KG1 (cell line): Measurements from ENCODE around the gene PEMT.
"Not testable (repeated sequence)": the region's sequence is repeated elsewhere in the genome, so short reads cannot be mapped to it uniquely, and the experiment has no call there.

Source experiments
- DNase-seq: peaks from one replicate; lab custom pipeline; 2025; lab: John Stamatoyannopoulos, UW

The PEMT gene

DNA sequence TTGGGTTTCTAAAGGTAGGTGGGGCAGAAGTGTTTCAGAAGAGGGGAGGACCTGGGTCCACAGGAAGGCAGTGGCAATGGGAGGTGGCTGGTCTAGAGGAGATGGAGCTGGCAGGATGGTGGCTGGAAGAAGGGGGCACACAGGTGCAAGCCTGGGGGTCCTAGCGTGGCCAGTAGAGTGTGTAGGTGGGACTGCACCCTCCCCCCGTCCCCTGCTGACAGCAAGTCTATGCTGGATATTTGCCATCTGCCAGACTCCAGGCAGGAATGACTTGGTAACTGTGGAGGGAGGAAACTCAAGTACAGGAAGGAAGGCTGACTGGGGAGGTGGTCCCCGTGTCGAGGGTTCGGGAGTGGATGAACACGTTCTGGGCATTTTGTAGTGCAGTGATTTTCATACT is 106.1 kb downstream of the PEMT start:
- DNase-seq = no peak

- DNase-seq = no peak
These were observed 107.0 kb downstream of the PEMT start for GRCh38 chr17:17484451-17484899.

- DNase-seq = no peak
These were observed 109.6 kb downstream of the PEMT start for GRCh38 chr17:17481860-17482259.

- no peak for DNase-seq
These were observed 110.8 kb downstream of the PEMT start for GRCh38 chr17:17480593-17481148.

DNA sequence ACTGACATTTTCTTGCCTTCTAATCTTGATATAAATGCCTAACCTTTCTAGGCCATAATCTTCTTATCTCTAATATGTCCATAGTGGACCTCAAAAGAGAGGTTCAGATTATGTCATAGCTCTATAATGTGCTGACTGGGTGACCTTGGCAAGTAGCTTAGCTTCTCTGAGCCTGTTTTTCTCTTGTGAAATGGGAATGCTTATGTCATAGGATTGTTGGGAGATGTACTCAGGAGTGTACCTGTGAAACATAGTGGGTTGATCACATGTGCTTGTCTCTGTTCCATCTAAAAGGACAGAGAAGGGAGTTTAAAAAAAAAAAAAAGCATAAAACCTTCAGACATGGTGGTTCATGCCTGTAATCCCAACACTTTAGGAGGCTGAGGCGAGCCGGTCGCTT is 112.3 kb downstream of the PEMT start:
- no peak for DNase-seq

DNA sequence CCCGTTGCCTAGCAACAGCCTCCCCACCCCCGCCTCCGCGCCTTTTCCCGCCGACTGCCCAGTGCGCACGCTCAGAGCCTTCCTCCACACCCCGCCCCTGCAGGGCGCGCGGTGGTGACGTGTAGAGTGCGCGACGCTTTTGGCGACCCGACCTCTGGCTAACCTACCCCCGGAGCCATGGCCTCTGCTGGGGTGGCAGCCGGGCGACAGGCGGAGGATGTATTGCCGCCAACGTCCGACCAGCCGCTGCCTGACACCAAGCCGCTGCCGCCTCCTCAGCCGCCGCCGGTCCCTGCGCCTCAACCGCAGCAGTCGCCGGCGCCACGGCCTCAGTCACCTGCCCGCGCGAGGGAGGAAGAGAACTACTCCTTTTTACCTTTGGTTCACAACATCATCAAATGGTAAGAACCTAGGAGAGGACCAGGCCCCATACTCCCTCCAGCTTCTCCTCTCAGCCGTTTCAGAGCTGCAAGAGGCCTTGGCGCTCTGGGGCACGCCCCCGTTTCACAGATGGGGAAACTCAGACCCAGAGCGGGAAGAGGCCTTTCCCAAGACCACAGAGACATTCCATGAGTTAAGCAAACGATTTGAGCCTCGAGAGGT is 114.5 kb downstream of the PEMT start, which contains the start of gene MED9:
Gene MED9, plus strand, starts transcription at position 136 of the 603 bp plus-strand sequence. Its CDS starts 42 bp downstream, at position 178.
- peak; percentile 11 for DNase-seq

- DNase-seq = no peak
These were observed 117.2 kb downstream of the PEMT start for GRCh38 chr17:17474341-17474740.

DNA sequence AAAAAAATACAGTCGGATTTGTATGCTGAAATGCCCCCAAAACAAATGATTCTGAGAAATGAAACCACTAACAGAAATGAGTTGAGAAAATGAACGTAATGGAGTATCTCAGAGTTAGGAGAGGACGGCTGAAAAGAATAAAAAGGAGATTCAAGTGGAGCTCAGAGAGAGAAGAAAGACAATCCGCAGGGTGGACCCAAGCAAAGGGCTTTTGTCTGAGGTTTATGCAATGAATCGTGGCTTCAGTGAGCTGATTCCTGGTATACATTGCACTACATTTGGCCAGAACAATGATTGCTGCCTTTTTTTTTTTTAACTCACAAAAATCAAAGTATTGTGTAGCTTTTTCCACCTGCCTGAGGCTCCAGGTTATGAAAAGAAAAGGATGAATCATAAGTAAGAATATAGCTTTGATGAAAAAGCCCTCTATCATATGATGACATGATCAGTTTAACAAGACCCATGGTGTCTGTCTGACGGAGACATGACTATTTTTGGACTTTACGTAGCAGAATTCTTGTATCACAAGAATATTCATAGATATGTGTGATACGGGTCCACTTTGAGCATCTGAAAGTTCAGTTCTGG is 119.1 kb downstream of the PEMT start:
- DNase-seq = no peak

DNA sequence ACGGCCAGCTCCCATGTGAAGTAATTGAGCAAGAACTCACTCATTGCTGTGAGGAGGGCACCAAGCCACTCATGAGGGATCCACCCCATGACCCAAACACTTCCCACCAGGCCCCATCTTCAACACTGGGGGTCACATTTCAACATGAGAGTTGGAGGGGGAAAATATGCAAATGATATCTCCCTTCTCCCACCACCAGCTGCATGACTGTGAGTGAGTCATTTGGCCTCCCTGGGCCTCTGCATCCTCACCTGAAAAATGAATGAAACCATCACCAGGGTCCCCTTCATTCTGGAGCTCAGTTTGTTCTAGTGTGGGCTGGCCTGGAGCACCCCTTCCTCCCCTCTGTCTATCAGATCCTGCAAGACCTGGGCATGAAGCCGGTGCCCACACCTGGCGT is 121.5 kb downstream of the PEMT start:
- no peak for DNase-seq

DNA sequence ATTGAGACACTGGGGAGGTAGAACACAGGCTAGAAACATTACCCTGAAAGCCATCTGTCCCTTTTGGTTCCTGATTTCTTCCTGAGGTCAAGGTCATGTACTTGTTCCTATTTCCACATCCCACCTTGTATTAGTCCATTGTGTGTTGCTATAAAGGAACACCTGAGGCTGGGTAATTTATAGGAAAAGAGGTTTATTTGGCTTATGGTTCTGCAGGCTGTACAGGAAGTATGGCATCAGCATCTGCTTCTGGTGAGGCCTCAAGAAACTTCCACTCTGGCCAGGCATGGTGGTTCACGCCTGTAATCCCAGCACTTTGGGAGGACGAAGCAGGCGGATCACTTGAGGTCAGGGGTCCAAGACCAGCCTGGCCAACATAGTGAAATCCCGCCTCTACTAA is 122.2 kb downstream of the PEMT start:
- no peak for DNase-seq

DNA sequence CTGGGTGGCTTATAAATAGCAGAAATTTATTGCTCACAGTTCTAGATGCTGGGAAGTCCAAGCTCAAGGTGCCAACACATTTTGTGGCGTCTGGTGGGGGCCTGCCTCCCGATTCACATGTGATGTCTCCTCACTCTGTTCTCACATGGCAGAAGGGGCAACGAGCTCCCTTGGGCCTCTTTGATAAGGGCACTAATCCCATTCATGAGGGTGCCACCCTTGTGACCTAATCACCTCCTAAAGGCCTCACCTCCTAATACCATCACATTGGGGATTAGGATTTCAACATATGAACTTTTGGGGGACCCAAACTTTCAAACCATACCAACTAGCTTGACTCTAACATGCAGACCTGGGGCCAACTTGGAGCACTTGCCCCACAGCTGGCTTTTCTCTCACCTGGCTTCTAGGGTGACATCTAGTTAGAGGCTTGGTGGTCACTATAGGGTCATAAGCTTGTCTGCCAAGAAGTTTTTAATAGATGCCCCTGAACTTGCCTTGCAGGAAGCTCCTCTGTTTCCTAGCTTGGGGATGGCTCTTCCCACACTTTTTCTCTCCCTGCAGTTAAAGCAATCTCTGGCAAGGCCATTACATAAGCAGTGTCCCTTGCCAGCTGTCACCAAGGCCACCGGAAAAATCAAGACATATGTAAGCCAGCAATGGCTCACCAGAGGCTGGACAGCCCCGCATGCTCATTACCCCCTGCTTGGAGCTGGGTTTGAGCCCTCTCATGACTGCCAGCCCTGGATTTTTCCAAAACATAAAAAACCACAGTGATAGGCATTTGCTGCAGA is 123.1 kb downstream of the PEMT start:
- DNase-seq = no peak

DNA sequence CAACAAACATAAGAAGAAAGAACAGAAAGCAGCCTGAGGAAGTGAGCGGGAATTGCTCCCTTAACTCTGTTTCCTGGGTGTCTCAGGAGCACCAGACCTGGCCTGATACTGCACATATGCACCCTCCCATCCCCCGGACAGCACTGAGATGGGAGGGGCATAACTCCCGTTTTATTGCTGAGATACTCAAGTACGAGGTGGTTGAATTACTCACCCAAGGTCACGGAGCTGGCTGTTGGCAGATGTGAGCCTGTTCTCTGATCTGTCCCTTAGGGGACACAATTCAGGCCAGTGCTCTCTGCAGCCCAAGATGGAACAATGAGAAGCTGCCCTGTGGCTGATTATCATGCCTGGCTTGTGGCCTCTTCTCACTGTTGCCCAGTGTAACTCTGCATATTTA is 123.8 kb downstream of the PEMT start:
- no peak for DNase-seq

- DNase-seq = no peak
These were observed 124.5 kb downstream of the PEMT start for GRCh38 chr17:17467016-17467415.

- no peak for DNase-seq
These were observed 125.0 kb downstream of the PEMT start for GRCh38 chr17:17466511-17466910.

GRCh38 chr17:17465878-17466277 is 125.6 kb downstream of the PEMT start:
- not testable (repeated sequence) for DNase-seq

DNA sequence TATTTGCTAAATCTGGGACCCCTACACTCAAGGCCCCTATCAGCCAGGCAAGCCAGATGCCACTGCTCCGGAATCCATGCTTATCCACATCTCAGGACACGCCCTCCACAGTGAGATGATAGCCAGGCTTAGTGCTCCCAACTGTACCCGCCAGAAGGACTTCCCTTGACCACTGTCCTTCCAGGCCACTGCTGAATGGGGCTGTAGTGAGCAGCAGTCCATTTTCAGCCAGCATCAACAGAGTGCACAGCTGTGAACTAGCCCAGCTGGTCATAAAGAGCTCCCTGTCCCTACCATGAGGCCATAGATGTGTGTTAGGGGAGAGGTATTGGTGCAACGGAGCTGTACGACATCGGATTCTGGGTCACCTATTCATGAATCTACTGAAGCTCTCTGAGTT is 127.7 kb downstream of the PEMT start:
- no peak for DNase-seq

DNA sequence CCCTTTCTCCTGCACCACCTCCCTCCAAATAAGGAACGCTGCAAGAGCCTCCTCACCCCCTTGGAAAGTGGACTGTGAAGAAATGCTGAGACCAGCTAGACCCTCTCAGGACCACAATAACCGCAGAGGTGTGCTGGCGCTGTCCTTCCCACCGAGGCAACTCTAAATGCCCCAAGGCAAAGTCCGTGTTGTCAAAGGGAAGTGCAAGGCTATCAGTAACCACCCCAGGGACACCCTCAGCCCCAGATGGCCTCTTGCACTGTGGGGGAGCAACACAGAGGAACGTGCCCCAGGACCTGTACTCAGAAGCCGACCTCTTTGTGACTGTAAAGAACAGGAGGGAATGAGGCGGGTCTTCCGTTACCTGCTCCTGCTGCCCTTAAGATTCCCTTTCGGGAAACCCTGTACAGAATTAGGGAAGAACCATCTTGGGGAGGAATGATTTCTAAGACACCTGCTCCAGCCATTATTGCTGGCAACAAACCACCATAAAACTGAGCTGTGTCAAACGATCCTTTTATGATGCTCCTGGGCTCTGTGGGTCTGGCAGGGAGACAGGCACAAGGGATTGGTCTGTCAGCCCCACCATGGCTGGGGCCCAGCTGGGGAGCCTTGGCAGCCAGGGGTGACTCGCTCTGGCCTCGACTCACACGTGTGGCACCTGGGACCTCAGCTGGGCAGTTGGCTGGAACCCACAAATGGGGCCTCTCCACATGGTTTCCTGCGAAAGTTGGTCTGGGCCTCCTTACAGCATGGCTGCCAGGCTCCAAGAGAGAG is 129.3 kb downstream of the PEMT start:
- DNase-seq = no peak

DNA sequence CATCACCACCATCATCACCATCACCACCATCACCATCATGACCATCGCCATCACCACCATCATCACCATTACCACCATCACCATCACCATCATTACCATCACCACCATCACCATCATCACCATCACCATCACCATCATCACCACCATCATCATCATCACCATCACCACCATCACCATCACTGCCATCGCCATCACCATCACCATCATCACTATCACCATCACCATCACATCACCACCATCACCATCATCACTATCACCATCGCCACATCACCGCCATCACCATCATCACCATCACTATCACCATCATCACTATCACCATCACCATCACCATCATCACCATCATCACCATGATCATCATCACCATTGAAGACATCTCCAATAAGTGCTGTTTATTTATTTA is 131.5 kb downstream of the PEMT start:
- DNase-seq = no peak

DNA sequence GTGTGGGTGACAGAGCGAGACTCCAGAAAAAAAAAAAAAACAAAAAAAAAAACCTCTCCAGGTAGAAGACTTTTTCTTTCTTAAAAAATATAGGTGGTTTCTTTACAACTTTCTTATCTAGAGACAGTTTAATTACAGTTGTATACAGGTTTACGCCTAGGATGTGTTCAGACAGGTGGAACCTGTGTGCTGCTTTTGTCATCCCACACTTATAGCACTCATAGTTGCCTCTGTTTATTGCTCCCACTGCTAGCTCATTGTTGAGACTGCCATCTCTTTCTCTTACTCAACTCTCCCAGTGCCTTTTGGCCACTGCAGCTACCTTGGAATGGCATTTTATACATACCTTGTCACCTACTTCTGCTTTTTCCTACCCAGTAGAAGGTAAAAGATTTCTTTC is 133.8 kb downstream of the PEMT start:
- no peak for DNase-seq

- no peak for DNase-seq
These were observed 135.3 kb downstream of the PEMT start for GRCh38 chr17:17456251-17456650.
